ENCODE results near the gene RGS13. TPM values are rescaled to one million over a fixed set of nuclear protein-coding genes. Genes with fewer than 3 reads are reported as not detected.
A peak's percentile ranks its signal among the peaks of the same experiment; 100 is the strongest.

RGS13 gene, protein sequence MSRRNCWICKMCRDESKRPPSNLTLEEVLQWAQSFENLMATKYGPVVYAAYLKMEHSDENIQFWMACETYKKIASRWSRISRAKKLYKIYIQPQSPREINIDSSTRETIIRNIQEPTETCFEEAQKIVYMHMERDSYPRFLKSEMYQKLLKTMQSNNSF
- 1 to 10 TPM in 1 of 10 donors, under 1 TPM in 9; 0.22 to 1.1 (median 0.73) TPM for polyA plus RNA-seq (ENCODE audit: insufficient read length in 10 of 10)
- long read RNA-seq, donor 1 = 0 reads
- long read RNA-seq, donor 2, partial matches to known transcripts = 0 of 1 reads
- long read RNA-seq, donor 2, other reads (novel, unspliced or antisense) = 0 of 1 reads
- long read RNA-seq, donor 3 = 0 reads
- long read RNA-seq, donor 4 = 0 reads
- long read RNA-seq, donor 5 = 0 reads
- long read RNA-seq, donor 6 = 0 reads
- long read RNA-seq, donor 7 = 0 reads
- long read RNA-seq, donor 8 = 0 reads
- long read RNA-seq, donor 9 = 0 reads

- no peak for DNase-seq
Observed at GRCh38 chr1:192635939-192636338, at the start of gene RGS13. Gene RGS13 (plus strand): TSS chr1:192636147. CDS start chr1:192644335, 8,188 bp downstream.

- DNase-seq = peak in 1 of 3 donors; percentile 13
Observed at GRCh38 chr1:192587386-192588266, 48.3 kb upstream of the RGS13 start.

DNA sequence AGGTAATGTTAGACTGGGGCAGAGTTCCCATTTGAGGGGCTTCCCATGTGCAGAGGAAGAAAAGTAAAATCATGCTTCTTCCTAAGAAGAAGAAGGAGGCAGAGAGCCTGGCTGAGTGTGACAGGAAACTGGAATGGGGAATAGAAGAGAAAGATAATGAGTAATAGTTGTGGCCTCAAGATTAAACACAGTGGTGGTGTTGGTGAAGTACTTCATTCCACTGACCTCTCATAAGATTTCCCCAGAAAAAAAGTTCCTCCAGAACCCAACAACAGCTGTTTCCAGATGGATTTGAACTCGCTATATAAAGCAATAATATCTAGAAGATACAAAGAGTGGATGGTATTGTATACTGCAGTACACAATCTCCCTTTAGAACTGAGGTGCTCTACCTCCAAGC, 47.4 kb upstream of the RGS13 start:
- no peak for DNase-seq

DNA sequence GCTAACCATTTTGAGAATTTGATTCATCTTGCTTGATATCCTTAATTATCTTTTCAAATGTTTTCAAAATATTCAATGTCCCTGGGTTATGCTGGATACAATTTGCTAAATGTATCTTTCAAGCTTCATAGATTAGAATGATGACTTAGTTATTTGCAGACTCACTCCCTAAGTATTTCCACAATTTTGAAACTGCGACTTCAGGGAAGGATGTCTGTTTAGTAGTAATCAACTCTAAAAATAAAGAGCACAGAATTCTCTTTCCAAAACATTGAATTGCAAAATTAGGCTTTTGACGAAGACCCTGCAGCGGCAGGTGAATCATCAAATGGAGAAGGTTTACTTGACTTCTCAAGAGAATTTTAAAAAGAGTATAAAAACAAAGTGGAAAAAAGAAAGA, 46.1 kb upstream of the RGS13 start:
- DNase-seq = no peak

DNA sequence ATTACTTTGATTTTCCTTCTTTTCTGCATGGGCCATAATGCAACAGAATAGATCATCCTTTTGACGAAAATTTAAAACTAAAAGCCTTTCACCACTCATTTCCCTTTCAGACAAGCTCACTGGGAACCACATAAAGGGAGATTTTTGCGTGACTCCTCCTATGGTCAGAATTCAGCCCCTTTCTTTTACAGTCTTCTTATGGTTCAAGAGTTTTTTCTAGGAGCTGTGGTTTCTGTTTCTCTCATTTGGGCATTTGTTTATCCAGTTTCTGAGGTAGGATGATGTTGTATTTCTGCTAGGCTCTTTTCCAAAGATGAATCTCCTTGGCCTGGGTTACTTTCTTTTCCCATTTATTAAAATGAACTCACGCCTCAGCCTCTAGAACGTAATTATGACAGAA, 43.4 kb upstream of the RGS13 start:
- peak in 1 of 3 donors; percentile 30 for DNase-seq

DNA sequence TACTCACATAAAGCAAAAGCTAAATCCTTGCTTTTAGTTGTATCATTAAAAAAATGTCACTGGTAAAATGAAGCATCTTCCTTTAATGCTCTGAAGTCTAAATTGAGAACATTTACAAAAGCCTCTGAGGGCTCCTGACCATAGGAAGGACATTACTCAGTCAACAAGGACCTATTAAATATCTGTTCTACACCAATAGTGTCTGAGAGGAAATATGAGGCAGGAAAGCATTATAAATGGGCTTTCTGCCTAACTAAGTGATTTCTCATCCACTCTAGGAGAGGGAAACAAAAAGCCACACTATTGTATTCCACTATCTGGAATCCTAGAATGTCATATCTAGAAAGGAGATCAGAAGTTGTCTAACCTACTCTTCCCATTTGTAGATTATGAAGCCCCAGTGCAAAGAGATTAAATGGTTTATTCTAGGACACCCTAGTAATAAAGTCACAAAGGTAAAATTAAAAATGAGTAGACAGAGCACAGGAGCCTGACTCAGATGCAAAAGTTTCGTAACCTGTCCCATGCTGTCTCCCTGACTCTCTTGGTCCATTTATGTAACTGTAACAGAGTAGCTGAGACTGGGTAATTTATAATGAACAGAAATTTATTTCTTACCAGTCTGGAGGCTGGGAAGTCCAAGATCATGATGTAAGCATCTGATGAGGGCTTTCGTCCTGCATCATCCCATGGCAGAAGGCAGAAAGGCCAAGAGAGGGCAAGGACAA, 42.8 kb upstream of the RGS13 start:
- no peak for DNase-seq

- no peak for DNase-seq
Observed at GRCh38 chr1:192595299-192595698, 40.6 kb upstream of the RGS13 start.

DNA sequence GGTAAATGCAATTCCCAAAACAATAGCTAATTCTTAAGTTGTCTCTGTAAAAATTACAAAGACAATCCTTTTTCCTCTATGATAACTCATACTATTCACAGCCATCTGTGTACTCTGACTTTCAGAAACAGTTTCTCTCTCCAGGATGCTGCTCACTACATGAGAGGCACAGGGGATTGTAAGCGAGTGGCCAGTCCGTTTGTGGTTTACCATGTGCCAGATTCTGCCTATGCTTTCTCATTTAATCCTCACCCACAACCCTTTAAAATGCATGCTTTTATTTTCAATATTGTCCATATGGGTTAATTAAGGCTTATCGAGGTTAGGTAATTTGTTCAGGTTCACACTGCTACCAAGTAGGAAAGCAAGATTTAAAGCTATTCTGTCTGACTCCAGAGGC, 37.4 kb upstream of the RGS13 start:
- no peak for DNase-seq

DNA sequence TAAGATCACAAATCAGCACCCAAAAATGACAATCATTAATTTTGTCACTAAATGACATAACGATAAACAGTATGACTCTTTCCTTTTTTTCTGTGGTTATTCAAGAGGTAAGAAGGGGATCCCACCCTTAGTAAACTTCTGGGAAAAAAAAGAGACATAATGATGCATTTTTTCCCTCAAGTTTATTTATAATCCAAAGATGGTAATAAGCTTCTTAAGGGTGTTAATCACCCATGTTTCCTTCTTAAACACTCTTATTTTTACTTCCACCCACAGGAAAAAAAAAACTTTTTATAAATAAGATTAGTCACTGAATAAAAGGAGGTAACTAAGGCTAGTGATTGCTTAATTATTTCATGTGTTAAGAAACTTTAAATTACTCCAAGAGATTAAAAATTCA, 35.7 kb upstream of the RGS13 start:
- no peak for DNase-seq

DNA sequence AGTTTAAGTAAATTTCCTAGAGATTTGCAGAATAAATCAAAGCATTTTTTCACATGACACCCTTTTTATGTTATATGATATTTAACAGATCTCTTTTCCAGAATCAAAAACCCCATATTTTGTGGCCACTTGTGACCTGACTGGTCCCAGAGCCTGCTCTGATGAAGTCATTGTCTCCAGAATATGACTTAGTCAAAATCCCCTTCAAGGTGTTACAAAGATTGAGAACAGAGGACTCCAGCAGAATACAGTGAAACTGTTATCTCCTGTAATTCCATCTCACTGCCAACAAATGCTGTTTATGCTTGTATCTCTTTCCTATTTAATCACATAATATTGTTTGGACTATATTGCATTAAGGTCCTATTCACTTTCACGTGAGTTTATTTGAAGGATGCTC, 34.8 kb upstream of the RGS13 start:
- DNase-seq = no peak

GRCh38 chr1:192601567-192601966, 34.4 kb upstream of the RGS13 start:
- no peak for DNase-seq

DNA sequence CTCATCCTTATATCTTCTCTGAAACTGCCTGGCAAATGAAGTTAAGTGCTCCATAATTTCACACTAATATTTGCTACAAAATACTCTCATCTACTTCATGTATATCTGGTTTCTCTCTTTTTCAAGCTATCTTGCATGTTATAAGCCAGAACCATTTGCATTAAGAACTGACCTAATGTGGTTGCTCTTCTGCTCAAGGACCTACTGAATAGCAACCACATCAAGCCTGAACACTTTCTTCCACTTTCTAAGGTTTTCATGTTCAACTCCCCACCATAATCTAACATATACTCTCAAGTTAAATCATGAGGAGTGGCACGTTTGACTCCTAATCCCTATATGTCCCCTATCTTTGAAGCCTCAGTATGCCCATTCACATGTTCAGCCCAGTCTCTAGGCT, 33.2 kb upstream of the RGS13 start:
- no peak for DNase-seq

- no peak for DNase-seq
Observed at GRCh38 chr1:192603218-192603787, 32.6 kb upstream of the RGS13 start.

DNA sequence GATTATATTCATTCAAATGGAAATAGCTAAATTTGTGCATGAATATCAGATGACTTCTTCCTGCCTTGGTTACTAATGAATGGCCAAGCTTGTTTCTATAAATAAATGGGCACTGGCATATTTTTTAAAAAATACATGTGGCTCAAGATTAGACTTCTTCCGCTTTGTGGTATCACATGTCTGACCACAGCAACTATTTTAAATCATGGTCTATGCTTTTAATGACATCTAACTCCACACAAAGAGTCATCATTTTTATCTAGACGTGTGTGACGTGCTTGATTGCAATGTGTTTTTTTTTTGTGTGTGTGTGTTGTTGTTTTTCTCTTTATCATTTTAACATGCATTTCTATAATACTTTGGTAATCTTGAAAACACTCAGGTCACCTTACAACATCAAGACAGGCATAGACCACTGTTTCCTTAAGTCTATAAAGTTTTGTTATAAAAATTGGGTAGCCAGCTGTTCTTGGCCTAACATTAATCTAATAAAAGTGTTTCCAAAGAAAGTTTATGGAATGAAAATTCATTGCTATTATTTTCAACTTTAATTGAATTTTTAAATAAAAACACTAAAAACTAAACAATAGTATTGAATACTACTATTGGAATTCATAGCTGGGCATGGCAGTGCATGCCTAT, 30.8 kb upstream of the RGS13 start:
- DNase-seq = peak in 1 of 3 donors; percentile 18

DNA sequence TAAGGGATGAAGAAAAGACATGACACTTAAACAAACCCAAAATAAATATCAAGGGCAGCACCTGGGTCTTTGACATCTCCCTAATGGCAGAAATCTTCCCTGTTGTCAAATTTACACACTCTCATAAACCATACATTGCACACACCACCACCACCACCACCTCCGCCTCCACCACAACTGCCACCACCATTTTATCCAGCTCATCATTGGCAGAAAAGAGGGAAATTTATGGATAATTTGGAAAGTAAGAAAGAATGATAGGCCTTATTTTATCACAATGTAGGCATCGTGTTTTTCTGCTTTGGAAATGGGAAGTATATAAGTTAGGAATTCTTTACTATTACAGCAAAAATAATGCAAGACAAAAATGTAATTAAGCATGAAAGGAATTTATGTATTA, 27.3 kb upstream of the RGS13 start:
- no peak for DNase-seq

GRCh38 chr1:192609110-192610079, 26.6 kb upstream of the RGS13 start:
- peak in 1 of 3 donors; percentile 50 for DNase-seq

DNA sequence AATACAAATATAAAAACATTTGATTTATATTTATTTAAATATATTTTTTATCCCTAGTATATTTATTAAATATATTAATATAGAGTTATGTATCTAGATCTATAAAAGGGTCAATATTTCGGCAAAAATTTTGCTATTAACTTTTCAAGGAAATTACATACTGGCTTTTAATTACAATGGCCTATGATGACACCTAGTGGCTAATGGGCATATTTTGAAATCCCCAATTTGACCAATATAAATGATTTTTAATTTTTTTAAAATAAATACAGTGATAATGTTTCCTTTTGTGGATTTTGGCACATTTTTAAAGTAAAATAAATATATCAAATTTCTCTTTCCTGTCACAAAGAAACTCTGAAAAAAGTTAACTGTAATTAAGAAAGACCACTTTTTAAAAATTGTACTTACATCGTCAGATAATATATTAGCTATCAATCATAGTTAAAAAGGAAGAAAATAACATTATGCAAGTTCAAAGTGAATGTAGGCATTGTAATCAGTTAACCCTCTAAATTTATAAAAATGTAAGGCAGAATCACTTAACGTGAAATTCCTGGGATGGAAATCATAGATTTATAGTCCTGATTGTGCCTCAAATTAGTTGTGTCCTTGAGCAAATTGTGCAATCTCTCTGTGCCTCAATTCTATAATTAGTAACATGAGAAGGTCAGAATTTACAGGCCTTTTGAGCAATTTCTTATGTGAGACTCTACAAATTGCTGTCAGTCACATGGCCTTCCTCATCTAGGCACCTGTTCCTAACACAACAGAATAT, 25.6 kb upstream of the RGS13 start:
- peak in 1 of 3 donors; percentile 29 for DNase-seq

GRCh38 chr1:192615055-192615454, 20.9 kb upstream of the RGS13 start:
- no peak for DNase-seq

DNA sequence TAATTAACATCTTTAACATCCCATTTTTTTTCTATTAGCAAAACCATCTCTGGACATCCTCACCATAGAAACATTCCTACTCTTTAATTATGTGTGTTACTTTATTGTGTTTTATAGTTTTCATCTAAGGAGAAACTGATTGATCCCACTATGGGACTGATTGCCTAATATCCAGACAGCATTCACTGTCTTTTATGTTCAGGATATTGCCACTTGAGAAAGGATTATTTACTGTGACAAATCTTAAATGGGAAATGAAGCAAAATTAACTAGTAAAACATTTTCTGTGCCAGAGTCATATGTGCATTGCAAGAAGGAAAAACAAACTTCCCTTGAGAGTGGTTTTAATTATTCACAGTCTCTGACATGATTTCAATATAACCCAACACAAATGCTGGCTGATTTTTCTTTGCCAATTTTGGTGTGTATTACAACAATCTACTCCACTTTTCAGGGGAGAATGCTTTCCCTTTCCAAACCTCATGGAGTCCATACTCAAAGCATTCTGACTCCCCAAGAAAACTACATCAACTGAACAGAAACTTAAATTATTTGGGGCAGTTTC, 15.8 kb upstream of the RGS13 start:
- DNase-seq = no peak

All from muscle of back (tissue), 13 donors.